ENCODE data around the gene SCYGR8. TPM values are rescaled to one million over a fixed set of nuclear protein-coding genes. Genes with fewer than 3 reads are reported as not detected.

The SCYGR8 gene
- total RNA-seq, 2 experiments from 2014 or later: not detected

DNA sequence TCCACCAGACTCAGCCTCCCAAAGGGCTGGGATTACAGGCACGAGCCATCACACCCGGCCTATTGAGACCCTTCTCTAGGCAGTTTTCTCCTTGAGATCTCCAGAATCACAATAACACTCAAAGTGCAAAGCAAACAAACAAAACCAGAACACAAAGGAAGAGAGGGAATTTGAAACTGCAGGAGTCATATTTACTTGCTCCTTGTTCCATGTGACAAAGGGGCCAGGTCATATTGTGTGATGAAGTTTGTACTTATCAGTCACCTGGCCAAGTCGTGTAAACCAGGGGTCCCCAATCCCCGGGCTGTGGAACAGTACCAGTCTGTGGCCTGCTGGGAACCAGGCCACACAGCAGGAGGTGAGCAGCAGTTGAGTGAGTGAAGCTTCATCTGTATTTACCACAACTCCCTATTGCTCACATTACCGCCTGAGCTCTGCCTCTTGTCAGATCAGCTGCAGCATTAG is 26.5 kb downstream of the SCYGR8 start:
- H3K36me3 Mint-ChIP-seq (ENCODE audit: low read depth): no peaks in the 10 kb centered on the region
- no peak for DNase-seq
- no peaks in the 10 kb centered on the region for H3K9me3 Mint-ChIP-seq
- H3K4me3 Mint-ChIP-seq: no peak overlapping the region
- H3K4me1 Mint-ChIP-seq (ENCODE audit: low read depth): peaks cover 20% of the 10 kb centered on the region
- ChIA-PET CTCF (interaction anchor here (2.5 kb wide), 1 partner anchor 114 kb away, joined by 6 read pairs; no protein-coding TSS in a partner anchor), POLR2A (no interaction called here)
- H3K27ac Mint-ChIP-seq: no peak overlapping the region
- intact Hi-C loops (cut with micrococcal nuclease): no loop called here
- no peak for ATAC-seq
- TF ChIP-seq, protein P1, sequence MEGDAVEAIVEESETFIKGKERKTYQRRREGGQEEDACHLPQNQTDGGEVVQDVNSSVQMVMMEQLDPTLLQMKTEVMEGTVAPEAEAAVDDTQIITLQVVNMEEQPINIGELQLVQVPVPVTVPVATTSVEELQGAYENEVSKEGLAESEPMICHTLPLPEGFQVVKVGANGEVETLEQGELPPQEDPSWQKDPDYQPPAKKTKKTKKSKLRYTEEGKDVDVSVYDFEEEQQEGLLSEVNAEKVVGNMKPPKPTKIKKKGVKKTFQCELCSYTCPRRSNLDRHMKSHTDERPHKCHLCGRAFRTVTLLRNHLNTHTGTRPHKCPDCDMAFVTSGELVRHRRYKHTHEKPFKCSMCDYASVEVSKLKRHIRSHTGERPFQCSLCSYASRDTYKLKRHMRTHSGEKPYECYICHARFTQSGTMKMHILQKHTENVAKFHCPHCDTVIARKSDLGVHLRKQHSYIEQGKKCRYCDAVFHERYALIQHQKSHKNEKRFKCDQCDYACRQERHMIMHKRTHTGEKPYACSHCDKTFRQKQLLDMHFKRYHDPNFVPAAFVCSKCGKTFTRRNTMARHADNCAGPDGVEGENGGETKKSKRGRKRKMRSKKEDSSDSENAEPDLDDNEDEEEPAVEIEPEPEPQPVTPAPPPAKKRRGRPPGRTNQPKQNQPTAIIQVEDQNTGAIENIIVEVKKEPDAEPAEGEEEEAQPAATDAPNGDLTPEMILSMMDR (IDR thresholded peaks at IDR 0.05): no peak
- H3K27me3 Mint-ChIP-seq: no peaks in the 10 kb centered on the region

DNA sequence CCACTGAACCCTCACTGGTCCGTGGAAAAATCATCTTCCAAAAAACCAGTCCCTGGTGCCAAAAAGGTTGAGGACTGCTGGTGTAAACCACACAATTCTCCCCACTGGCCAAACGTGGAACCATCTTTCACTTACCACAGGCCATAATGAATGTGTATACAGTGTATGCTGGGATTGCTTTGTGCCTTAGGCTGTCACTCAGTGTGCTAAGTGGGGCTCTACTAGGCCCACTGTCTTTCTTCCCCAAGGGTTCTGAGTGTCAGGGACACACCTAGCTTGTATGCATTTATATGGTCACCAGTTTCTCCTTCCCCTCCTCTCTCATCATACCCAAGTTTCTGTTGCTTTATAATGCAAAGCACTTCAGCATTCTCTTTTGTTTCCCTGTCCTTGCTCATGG is 27.2 kb downstream of the SCYGR8 start:
- ChIA-PET CTCF (interaction anchor here (1.5 to 2.5 kb wide), 2 partner anchors 41 to 115 kb away, joined by 4 to 6 read pairs; partner anchors contain the start of gene CCL20), POLR2A (no interaction called here)
- H3K9me3 Mint-ChIP-seq: no peaks in the 10 kb centered on the region
- H3K27me3 Mint-ChIP-seq: no peaks in the 10 kb centered on the region
- ATAC-seq (no peak), DNase-seq (no peak)
- intact Hi-C loops (cut with micrococcal nuclease): no loop called here
- TF ChIP-seq, protein P1 (IDR thresholded peaks at IDR 0.05): no peak
- H3K27ac Mint-ChIP-seq: no peak overlapping the region
- no peaks in the 10 kb centered on the region for H3K36me3 Mint-ChIP-seq (ENCODE audit: low read depth)
- H3K4me3 Mint-ChIP-seq: no peak overlapping the region
- H3K4me1 Mint-ChIP-seq (ENCODE audit: low read depth): peaks cover 20% of the 10 kb centered on the region

DNA sequence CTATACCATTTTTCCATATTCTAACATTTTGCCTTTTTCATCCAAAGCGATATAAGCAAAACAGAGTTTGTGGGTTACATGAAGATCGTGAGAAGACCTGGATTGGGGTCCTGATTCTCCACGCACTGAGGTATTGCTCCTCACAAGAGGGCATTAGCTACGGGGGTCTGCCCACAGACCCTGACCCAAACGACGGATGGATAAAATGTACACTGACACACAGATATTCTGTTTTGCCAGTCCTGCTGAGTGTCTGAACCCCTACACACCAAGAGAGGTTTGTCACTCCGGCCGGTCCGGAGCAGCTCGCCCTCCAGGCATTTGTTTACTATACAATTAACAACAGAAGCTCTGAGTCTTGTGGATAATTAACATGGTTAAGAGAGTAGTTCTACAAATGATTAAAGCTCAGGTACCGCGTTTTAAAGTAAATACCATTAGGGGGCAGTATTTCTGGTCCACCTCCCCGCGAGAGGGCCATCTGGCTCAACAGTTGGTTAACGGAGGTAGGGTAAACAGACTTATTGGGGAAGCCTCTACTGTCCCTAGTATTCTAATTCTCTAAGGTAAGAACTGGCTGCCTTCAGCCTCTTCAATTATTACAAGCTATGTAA is 28.4 kb downstream of the SCYGR8 start:
- POLR2A ChIA-PET: no interaction called here
- CTCF ChIA-PET: interaction anchor here (0.8 to 2.9 kb wide), 10 partner anchors 8 to 472 kb away, joined by 3 to 17 read pairs (median 4); partner anchors contain the start of gene CCL20
- peak overlapping the region; percentile 26 for H3K27ac Mint-ChIP-seq
- no peak overlapping the region for H3K4me3 Mint-ChIP-seq
- TF ChIP-seq, protein P1 (IDR thresholded peaks at IDR 0.05): peak; percentile 46
- peaks cover 20% of the 10 kb centered on the region for H3K4me1 Mint-ChIP-seq (ENCODE audit: low read depth)
- ATAC-seq (peak; percentile 24), DNase-seq (peak; percentile 30)
- intact Hi-C loops (cut with micrococcal nuclease): no loop called here
- no peaks in the 10 kb centered on the region for H3K36me3 Mint-ChIP-seq (ENCODE audit: low read depth)
- no peaks in the 10 kb centered on the region for H3K27me3 Mint-ChIP-seq
- H3K9me3 Mint-ChIP-seq: no peaks in the 10 kb centered on the region

DNA sequence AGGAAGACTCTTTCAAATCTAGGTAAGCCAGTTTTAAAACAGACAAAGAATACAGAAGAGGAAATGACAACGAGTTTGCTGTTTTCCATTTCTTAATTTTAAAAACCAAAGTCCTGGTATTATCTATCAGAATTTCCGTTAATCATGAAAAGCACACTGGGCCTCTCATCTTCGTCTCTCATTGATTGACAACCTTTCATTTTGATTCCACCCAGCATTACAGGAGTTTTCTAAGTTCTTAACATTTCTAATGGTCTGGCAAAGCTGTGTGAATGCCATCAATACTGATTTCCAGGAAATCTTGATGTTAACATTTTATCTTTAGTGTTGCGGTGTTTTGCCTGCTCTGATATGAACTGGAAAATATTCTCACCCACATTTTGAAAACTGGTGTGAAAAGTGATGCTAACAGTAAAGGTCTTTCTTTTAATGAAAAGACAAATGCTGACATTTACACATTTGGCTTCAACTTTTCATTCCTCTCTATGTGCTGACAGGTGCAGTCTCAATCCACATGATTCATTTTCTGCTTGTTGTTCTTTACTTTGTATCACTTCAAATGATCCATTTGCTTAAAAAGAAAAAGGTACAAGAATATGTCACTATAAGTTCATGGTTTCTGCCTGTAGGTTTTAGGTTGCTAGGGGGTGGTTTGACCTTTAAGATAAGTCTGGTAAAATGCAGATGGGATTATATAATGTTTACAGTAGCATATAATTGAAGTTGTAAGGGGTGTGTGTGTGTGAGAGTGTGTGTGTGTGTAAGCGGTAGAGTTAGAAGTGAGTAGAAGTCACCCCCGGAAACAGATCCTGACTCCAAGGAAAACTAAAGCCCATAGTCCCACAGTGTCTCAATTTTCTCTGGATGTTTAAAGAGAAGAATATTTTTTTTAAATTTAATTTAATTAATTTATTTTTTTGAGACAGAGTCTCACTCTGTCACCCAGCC is 29.5 kb downstream of the SCYGR8 start:
- no peaks in the 10 kb centered on the region for H3K36me3 Mint-ChIP-seq (ENCODE audit: low read depth)
- ChIA-PET CTCF (interaction anchor here (1.1 to 2.9 kb wide), 4 partner anchors 9 to 117 kb away, joined by 4 to 17 read pairs (median 5); no protein-coding TSS in a partner anchor), POLR2A (no interaction called here)
- intact Hi-C loops (cut with micrococcal nuclease): no loop called here
- H3K27me3 Mint-ChIP-seq: no peaks in the 10 kb centered on the region
- ATAC-seq (peak; percentile 72), DNase-seq (no peak)
- TF ChIP-seq, protein P1 (IDR thresholded peaks at IDR 0.05): no peak
- peaks cover 20% of the 10 kb centered on the region for H3K4me1 Mint-ChIP-seq (ENCODE audit: low read depth)
- no peaks in the 10 kb centered on the region for H3K9me3 Mint-ChIP-seq
- peak overlapping the region; percentile 26 for H3K27ac Mint-ChIP-seq
- H3K4me3 Mint-ChIP-seq: no peak overlapping the region

Data from activated CD8-positive, alpha-beta T cell treated with anti-CD3 and anti-CD28 coated beads for 36 hours (primary cell).